ENCODE results near the gene MASP1.

- TF ChIP-seq CTCF (optimal IDR thresholded peaks at IDR 0.05 in 1 of 3, IDR thresholded peaks at IDR 0.05 in 1 of 3, conservative IDR thresholded peaks at IDR 0.05 in 1 of 3; ENCODE audit: extremely low read depth in 1 of 3, insufficient read depth in 2 of 3, low read length in 3 of 3): no peak
- no peak for TF ChIP-seq EZH2 (IDR thresholded peaks at IDR 0.05; ENCODE audit: low read length)
Observed at GRCh38 chr3:187323091-187323490, 31.6 kb upstream of the MASP1 start.
